K562 (cell line): ENCODE data around the gene POLG. TPM values are rescaled to one million over a fixed set of nuclear protein-coding genes. Genes with fewer than 3 reads are reported as not detected.

Experiments used
- ATAC-seq: fragments of 200-7000 bp; cut with Tn5 transposase; 3 replicates; pipeline ENCODE4 v1.9.1; 2020; ENCODE audit warnings: moderate library complexity
- BruUV-seq: library from RNA; stranded (reverse); fragments of 400-500 nt; replicated peaks from 2 replicates; lab custom pipeline; 2021; lab: Mats Ljungman, UMichigan
- CTCF ChIA-PET: fragments of 300-600 bp; formaldehyde crosslinking; extraction: SDS; loops from one replicate; lab custom pipeline; 2021; ENCODE audit warnings: low intra/inter-chr PET ratio; lab: Yijun Ruan, JAX
- POLR2A ChIA-PET: fragments of 300-600, 350-650 bp; sonication (Branson Sonifier 250); formaldehyde crosslinking; extraction: SDS; loops from one replicate; lab custom pipeline; 2021; ENCODE audit warnings: antibody characterized with exemption, inconsistent platforms; lab: Yijun Ruan, JAX
- DNase-seq, 4 experiments: peaks; one replicate each; pipeline versions ENCODE4 v3.0.0 to v3.0.0-alpha.2; 2011 to 2018; ENCODE audit warnings: low spot score in 3 of 4, mixed read lengths in 3 of 4; ENCODE audit errors: extremely low read depth in 1 of 4
- FAIRE-seq: peaks from 2 replicates; lab custom pipeline; 2011; peaks lifted over from hg19 to GRCh38; lab: Jason Lieb, UNC
- H2AFZ ChIP-seq: 2 replicates; pipeline ENCODE4 v1.6.0; 2011; ENCODE audit warnings: low read depth, low read length, control low read depth, inconsistent platforms
- H3K27ac ChIP-seq: fragments of 200-600 bp; 3 replicates; pipeline ENCODE4 v1.8.0; 2011; ENCODE audit warnings: low read depth, mild to moderate bottlenecking, control low read depth, inconsistent platforms, low read length, moderate library complexity, mixed read lengths; ENCODE audit errors: extremely low read depth
- H3K27me3 ChIP-seq, 2 experiments: fragments of 300-600 bp in 1 of 2; 2 replicates in 1 of 2; 3 replicates in 1 of 2; pipeline versions ENCODE4 v1.6.0 to v1.8.0; 2011; ENCODE audit warnings: inconsistent platforms in 2 of 2, low read length in 2 of 2, mild to moderate bottlenecking in 1 of 2, mixed read lengths in 1 of 2, moderate library complexity in 1 of 2; ENCODE audit not compliant: control insufficient read depth in 2 of 2, insufficient read depth in 2 of 2
- H3K36me3 ChIP-seq: fragments of 300-600 bp; 3 replicates; pipeline ENCODE4 v1.8.0; 2011; ENCODE audit warnings: mild to moderate bottlenecking, low read length, inconsistent platforms; ENCODE audit not compliant: control insufficient read depth, insufficient read depth
- H3K4me1 ChIP-seq, 2 experiments: fragments of 200-600 bp in 1 of 2; replicated peaks in 1 of 2; 2 replicates in 1 of 2; 3 replicates in 1 of 2; pipeline versions ENCODE4 v1.5.1 to v1.8.0; 2011; ENCODE audit warnings: inconsistent platforms in 2 of 2, low read length in 2 of 2, mild to moderate bottlenecking in 1 of 2, mixed read lengths in 1 of 2, moderate library complexity in 1 of 2; ENCODE audit not compliant: control insufficient read depth in 2 of 2, insufficient read depth in 2 of 2
- H3K4me2 ChIP-seq: 2 replicates; pipeline ENCODE4 v1.6.1; 2011; ENCODE audit warnings: low read length, control low read depth, inconsistent platforms, mixed read lengths; ENCODE audit not compliant: insufficient read depth
- H3K4me3 ChIP-seq: fragments of 200-600 bp; sonication (generic), shearing (Covaris generic); 2 replicates; pipeline ENCODE4 v1.5.1; 2016; ENCODE audit warnings: control low read depth, inconsistent platforms
- H3K79me2 ChIP-seq: fragments of 200-600 bp; 3 replicates; pipeline ENCODE4 v1.8.0; 2011; ENCODE audit warnings: low read length, inconsistent platforms; ENCODE audit not compliant: control insufficient read depth, insufficient read depth
- H3K9ac ChIP-seq, 2 experiments: 2 replicates each; pipeline versions ENCODE4 v1.6.0 to v1.6.1; 2011; ENCODE audit warnings: low read depth in 2 of 2, low read length in 2 of 2, control low read depth in 1 of 2, inconsistent platforms in 1 of 2, mild to moderate bottlenecking in 1 of 2, mixed read lengths in 1 of 2; ENCODE audit not compliant: insufficient read depth in 1 of 2
- H3K9me1 ChIP-seq: one replicate; pipeline ENCODE4 v1.6.0; 2011; ENCODE audit warnings: inconsistent platforms, mild to moderate bottlenecking, low read length, moderate library complexity; ENCODE audit not compliant: control insufficient read depth, insufficient read depth
- H3K9me3 ChIP-seq: replicated peaks from 2 replicates; pipeline ENCODE4 v1.5.1; 2011; ENCODE audit warnings: low read depth, low read length, inconsistent platforms; ENCODE audit not compliant: control insufficient read depth, insufficient read depth
- H4K20me1 ChIP-seq: replicated peaks from 2 replicates; pipeline ENCODE4 v1.6.1; 2011; ENCODE audit warnings: low read length, inconsistent platforms, mixed read lengths; ENCODE audit not compliant: control insufficient read depth, insufficient read depth
- ATF1 ChIP-seq, 2 experiments: fragments of 450-650 bp in 1 of 2; IDR thresholded peaks; 2 replicates each; pipeline ENCODE4 v1.6.1; 2016; ENCODE audit warnings: missing compliant biosample characterization in 1 of 2, missing genetic modification characterization in 1 of 2
- BCOR ChIP-seq: fragments of 450-650 bp; IDR thresholded peaks from 2 replicates; pipeline ENCODE4 v1.6.1; 2016
- CC2D1A ChIP-seq: fragments of 450-650 bp; IDR thresholded peaks from 2 replicates; pipeline ENCODE4 v1.6.1; 2017; ENCODE audit warnings: mild to moderate bottlenecking
- FOXK2 ChIP-seq, 2 experiments: fragments of 450-650 bp; IDR thresholded peaks in 1 of 2; conservative IDR thresholded peaks in 1 of 2; 2 replicates each; pipeline ENCODE4 v1.6.1; 2016; ENCODE audit warnings: low read depth in 2 of 2, mild to moderate bottlenecking in 1 of 2
- FOXP1 ChIP-seq: sonication (generic); formaldehyde crosslinking; IDR thresholded peaks from 2 replicates; pipeline ENCODE4 v1.8.0; 2022; ENCODE audit warnings: mild to moderate bottlenecking, missing genetic modification reagents
- HDAC1 ChIP-seq, 2 experiments: fragments of 450-650 bp; IDR thresholded peaks; 2 replicates each; pipeline ENCODE4 v1.6.1; 2016 to 2017; ENCODE audit warnings: inconsistent platforms in 1 of 2, mild to moderate bottlenecking in 1 of 2, moderate library complexity in 1 of 2
- KLF6 ChIP-seq: fragments of 250-450 bp; sonication (Bioruptor Pico); IDR thresholded peaks from 2 replicates; pipeline ENCODE4 v1.4.0; 2020; ENCODE audit warnings: mild to moderate bottlenecking, moderate library complexity, borderline replicate concordance
- PRPF4 ChIP-seq: fragments of 200-400 bp; formaldehyde crosslinking; IDR thresholded peaks from one replicate; pipeline ENCODE4 v1.6.1; 2017; ENCODE audit warnings: low read length, low read depth, mild to moderate bottlenecking; ENCODE audit not compliant: insufficient read depth, poor library complexity, severe bottlenecking
- RAD21 ChIP-seq, 2 experiments: fragments of 250-450 bp in 1 of 2; fragments of 450-650 bp in 1 of 2; sonication (Bioruptor Pico) in 1 of 2; formaldehyde crosslinking in 1 of 2; IDR thresholded peaks in 1 of 2; conservative IDR thresholded peaks in 1 of 2; 2 replicates each; pipeline versions ENCODE4 v1.4.0 to v1.8.0; 2020 to 2022; ENCODE audit warnings: mild to moderate bottlenecking in 2 of 2, moderate library complexity in 1 of 2
- TCF7 ChIP-seq: sonication (generic); IDR thresholded peaks from 2 replicates; pipeline ENCODE4 v1.6.1; 2016; ENCODE audit warnings: antibody characterized with exemption, borderline replicate concordance
- TRIM24 ChIP-seq, 2 experiments: fragments of 450-650 bp; IDR thresholded peaks; 2 replicates each; pipeline ENCODE4 v1.6.1; 2016
- YY1 ChIP-seq, 3 experiments: IDR thresholded peaks; 2 replicates each; pipeline ENCODE4 v1.6.1; 2011; ENCODE audit warnings: low read length in 2 of 3, mild to moderate bottlenecking in 2 of 3, moderate library complexity in 2 of 3, borderline replicate concordance in 1 of 3, control low read depth in 1 of 3, low read depth in 1 of 3; ENCODE audit not compliant: insufficient read depth in 3 of 3, insufficient replicate concordance in 2 of 3, control insufficient read depth in 1 of 3, insufficient read length in 1 of 3; ENCODE audit errors: extremely low read depth in 1 of 3
- ZNF764 ChIP-seq: fragments of 250-450 bp; sonication (Bioruptor Pico); IDR thresholded peaks from 2 replicates; pipeline ENCODE4 v1.4.0; 2020; ENCODE audit warnings: low read depth, mild to moderate bottlenecking, moderate library complexity
- WGBS: fragments of 100-300 bp; shearing (Covaris generic); methylation state at CpG from one replicate; pipeline ENCODE4 v1.1.6; 2016; ENCODE audit warnings: low coverage, mixed read lengths; ENCODE audit not compliant: insufficient coverage; ENCODE audit errors: missing lambda C conversion rate; 5-methylcytosine and 5-hydroxymethylcytosine counted together
- in situ Hi-C: fragments of 300-500 bp; cut with MboI; formaldehyde crosslinking; loops from 4 replicates; pipeline ENCODE4 v1.15.0; 2018; ENCODE audit warnings: inconsistent platforms, mixed read lengths
- intact Hi-C: fragments of 100-400 bp; cut with micrococcal nuclease; formaldehyde crosslinking; loops from 2 replicates; pipeline ENCODE4 v1.14.2; 2022
- polyA plus RNA-seq, 8 experiments: library from polyadenylated mRNA; depleted of rRNA in 4 of 8; stranded (reverse) in 5 of 8; unstranded in 3 of 8; fragments of >200 nt; fragmentation: Nextera tagmentation in 2 of 8; fragmentation: Illumina TruSeq in 1 of 8; extraction: Ambion mirVana in 2 of 8; extraction: Trizol in 1 of 8; gene quantifications; 2 replicates each; pipeline versions ENCODE4 v1.2.1 to v1.2.3, GENCODE V29; 2011 to 2014; ENCODE audit warnings: inconsistent platforms in 1 of 8, missing spikeins in 1 of 8
- total RNA-seq, 7 experiments: library from RNA; depleted of rRNA in 6 of 7; stranded (reverse); fragments of >200 nt in 6 of 7; fragmentation: Illumina TruSeq in 2 of 7; extraction: Trizol in 2 of 7; gene quantifications; 2 replicates each; pipeline versions ENCODE4 v1.2.1 to v1.2.3, GENCODE V29; 2011 to 2021; ENCODE audit warnings: low replicate concordance in 1 of 7
- TF ChIP-seq, protein P1 (sequence below): fragments of 450-650 bp; IDR thresholded peaks from 2 replicates; pipeline ENCODE4 v1.6.1; 2017; ENCODE audit warnings: antibody characterized with exemption
- TF ChIP-seq, protein P2 (sequence below): sonication (generic); formaldehyde crosslinking; IDR thresholded peaks from 2 replicates; pipeline ENCODE4 v1.8.0; 2022; ENCODE audit warnings: mild to moderate bottlenecking, missing genetic modification reagents

POLG gene
- total and polyA plus RNA-seq, 9 of the 15 experiments (the other 6 are each of a cell fraction or from before 2014, with no cell fraction given), result 15.2 to 83.8 (median 38.6) TPM

DNA sequence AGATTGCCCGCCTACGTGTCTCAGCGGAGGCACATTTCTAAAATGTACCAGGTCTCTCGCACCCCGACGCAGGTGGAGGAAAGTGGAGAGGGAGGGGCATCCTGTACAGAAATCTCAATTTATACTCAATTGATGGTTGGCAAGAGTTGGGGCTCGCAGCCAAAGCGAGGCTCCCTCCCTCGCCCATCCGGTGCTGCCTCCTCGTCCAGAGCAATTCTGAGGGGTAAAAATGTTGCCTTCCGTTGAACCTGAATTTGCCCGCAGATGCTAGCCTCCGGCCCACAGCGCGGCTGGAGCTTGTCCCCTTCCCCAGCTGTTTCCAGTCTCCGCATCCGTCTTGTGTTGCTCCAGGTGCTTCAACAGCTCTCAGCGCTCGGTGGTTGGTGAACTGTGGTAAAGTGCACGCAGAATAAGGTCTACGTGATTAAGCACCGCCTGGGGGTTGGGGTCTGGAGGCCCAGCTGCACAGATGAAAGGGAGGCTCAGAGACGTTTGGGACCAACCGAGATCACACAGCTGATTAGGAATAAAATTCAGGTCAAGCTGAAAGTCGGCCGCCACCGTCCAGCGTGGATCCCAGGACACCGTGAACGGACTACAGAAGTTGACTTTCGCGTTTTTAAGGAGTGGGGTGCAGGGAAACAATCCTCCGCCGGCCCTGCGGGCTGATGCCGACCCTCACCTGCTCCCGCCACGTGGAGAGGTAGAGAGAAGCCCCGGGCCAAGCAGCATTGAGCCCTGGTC is 846 bp upstream of the POLG start (continued):
- TF ChIP-seq TCF7, result no peak
- no peak for TF ChIP-seq TRIM24 (IDR thresholded peaks at IDR 0.05)
- TF ChIP-seq CC2D1A, result no peak
- TF ChIP-seq RAD21 (CRISPR knock-in tag; conservative IDR thresholded peaks at IDR 0.05 in 1 of 2, IDR thresholded peaks at IDR 0.05 in 1 of 2), result no peak
- TF ChIP-seq ATF1 (CRISPR knock-in tag; IDR thresholded peaks at IDR 0.05), result no peak
- peak; percentile 78 for TF ChIP-seq ATF1 (tag; IDR thresholded peaks at IDR 0.05)
- TF ChIP-seq, all 486 proteins: peak for 31

- peak overlapping the region; percentile 92 for H3K4me2 ChIP-seq
- ChIA-PET POLR2A (interaction anchor here (0.6 to 4.1 kb wide), 7 partner anchors 8 to 302 kb away, joined by 3 to 25 read pairs (median 4); no protein-coding TSS in a partner anchor), CTCF (interaction anchor here (0.7 kb wide), 1 partner anchor 399 kb away, joined by 4 read pairs; no protein-coding TSS in a partner anchor)
- no peak for DNase-seq
- no peaks in the 10 kb centered on the region for H3K9me1 ChIP-seq
- peak overlapping the region; percentile 91 for H2AFZ ChIP-seq
- no peak for FAIRE-seq
- no TSS peak for BruUV-seq
- intact Hi-C loops (loop anchor here (2.0 kb wide), 1 partner anchor 21 kb away; no protein-coding TSS in a partner anchor), in situ Hi-C loops (no loop called here)
- peaks cover 6% of the 10 kb centered on the region for H4K20me1 ChIP-seq
- 2% methylated on average over 37 of the region's 43 CpGs for WGBS
- peaks cover 0 to 3% of the 10 kb centered on the region in 2 experiments; a peak in 1 of 5 replicates for H3K27me3 ChIP-seq
- no peaks in the 10 kb centered on the region for H3K9me3 ChIP-seq
- peaks cover 42% of the 10 kb centered on the region for H3K79me2 ChIP-seq
- peak overlapping the region; percentile 88 for H3K4me3 ChIP-seq
- H3K9ac ChIP-seq, result peak overlapping the region; percentile 91 to 94
- H3K4me1 ChIP-seq, result peaks cover 13 to 30% of the 10 kb centered on the region in 2 experiments; a peak in 4 of 5 replicates
- peak overlapping the region; percentile 85 for H3K27ac ChIP-seq
- H3K36me3 ChIP-seq, result peaks cover 46% of the 10 kb centered on the region
- no peak; the same call in 2 of the 3 replicates for ATAC-seq
- TF ChIP-seq FOXK2 (conservative IDR thresholded peaks at IDR 0.05 in 1 of 2, IDR thresholded peaks at IDR 0.05 in 1 of 2; ENCODE audit: low read depth in 2 of 2) (no peak), HDAC1 (IDR thresholded peaks at IDR 0.05) (peak in 1 of 2 experiments; percentile 10; a peak in 1 of 4 replicates), BCOR (peak; percentile 14; the same call in 1 of the 2 replicates), ZNF764 (no peak), KLF6 (no peak), FOXP1 (CRISPR knock-in tag) (peak; percentile 80; the same call in 1 of the 2 replicates), PRPF4 (no peak), YY1 (IDR thresholded peaks at IDR 0.05; ENCODE audit: borderline replicate concordance in 1 of 3, control insufficient read depth in 1 of 3, extremely low read depth in 1 of 3, insufficient read depth in 3 of 3, insufficient read length in 1 of 3, insufficient replicate concordance in 2 of 3, low read depth in 1 of 3, low read length in 2 of 3) (peak; percentile 52 to 76 (median 62))
- TF ChIP-seq, protein P1, sequence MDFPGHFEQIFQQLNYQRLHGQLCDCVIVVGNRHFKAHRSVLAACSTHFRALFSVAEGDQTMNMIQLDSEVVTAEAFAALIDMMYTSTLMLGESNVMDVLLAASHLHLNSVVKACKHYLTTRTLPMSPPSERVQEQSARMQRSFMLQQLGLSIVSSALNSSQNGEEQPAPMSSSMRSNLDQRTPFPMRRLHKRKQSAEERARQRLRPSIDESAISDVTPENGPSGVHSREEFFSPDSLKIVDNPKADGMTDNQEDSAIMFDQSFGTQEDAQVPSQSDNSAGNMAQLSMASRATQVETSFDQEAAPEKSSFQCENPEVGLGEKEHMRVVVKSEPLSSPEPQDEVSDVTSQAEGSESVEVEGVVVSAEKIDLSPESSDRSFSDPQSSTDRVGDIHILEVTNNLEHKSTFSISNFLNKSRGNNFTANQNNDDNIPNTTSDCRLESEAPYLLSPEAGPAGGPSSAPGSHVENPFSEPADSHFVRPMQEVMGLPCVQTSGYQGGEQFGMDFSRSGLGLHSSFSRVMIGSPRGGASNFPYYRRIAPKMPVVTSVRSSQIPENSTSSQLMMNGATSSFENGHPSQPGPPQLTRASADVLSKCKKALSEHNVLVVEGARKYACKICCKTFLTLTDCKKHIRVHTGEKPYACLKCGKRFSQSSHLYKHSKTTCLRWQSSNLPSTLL, result no peak
- TF ChIP-seq, protein P2, sequence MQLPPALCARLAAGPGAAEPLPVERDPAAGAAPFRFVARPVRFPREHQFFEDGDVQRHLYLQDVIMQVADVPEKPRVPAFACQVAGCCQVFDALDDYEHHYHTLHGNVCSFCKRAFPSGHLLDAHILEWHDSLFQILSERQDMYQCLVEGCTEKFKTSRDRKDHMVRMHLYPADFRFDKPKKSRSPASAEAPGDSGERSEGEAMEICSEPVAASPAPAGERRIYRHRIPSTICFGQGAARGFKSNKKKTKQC (CRISPR knock-in tag), result 0 out of 2 replicates have a peak, but pooled peaks have one; percentile 3
Observed at GRCh38 chr15:89333959-89334509, 590 bp downstream of the POLG start.
